ENCODE data around the gene NRP1. TPM values are rescaled to one million over a fixed set of nuclear protein-coding genes. Genes with fewer than 3 reads are reported as not detected.
"Not testable (repeated sequence)": the region's sequence is repeated elsewhere in the genome, so short reads cannot be mapped to it uniquely, and the experiment has no call there.

Gene NRP1
- total RNA-seq, 4 donors from 2014 or later, result 8.2 to 24.6 (median 18.7) TPM

DNA sequence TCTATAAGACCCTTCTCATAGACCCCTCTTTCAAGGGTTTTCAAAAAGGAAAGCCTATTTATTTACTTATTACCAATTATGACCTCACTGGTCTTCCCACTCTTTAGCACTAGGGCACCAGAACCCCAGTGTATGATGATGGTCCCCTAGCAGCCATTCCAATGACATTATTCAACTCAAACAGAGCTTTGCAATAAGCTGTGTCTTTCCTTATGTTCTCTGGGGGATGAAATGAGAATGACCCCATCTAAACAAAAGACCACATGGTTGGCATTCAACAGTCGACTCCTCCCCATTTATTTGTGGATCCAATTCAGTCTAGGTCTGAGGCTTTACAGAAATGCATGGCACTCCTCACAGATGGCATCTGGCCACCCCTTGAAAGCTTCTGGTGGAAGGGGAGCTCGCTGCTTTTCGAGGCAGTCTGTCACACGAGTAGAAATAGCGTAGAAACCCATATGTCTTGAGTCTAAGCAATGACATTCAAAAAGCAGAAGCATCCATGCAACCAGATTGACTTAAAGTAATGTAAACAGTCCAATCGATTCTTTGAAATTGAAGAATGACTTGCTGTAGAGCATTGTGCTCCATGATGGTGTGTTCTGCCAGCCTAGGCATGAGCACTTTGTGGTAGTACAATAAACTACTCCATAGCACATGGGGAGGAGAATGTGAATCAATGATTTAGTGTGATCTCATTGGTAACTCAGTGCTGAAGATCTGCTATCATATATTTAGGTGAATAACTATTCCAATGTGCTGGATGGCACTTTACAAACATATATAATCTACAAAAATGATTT, 29.8 kb downstream of the NRP1 start:
- TF ChIP-seq, protein P1, sequence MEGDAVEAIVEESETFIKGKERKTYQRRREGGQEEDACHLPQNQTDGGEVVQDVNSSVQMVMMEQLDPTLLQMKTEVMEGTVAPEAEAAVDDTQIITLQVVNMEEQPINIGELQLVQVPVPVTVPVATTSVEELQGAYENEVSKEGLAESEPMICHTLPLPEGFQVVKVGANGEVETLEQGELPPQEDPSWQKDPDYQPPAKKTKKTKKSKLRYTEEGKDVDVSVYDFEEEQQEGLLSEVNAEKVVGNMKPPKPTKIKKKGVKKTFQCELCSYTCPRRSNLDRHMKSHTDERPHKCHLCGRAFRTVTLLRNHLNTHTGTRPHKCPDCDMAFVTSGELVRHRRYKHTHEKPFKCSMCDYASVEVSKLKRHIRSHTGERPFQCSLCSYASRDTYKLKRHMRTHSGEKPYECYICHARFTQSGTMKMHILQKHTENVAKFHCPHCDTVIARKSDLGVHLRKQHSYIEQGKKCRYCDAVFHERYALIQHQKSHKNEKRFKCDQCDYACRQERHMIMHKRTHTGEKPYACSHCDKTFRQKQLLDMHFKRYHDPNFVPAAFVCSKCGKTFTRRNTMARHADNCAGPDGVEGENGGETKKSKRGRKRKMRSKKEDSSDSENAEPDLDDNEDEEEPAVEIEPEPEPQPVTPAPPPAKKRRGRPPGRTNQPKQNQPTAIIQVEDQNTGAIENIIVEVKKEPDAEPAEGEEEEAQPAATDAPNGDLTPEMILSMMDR (IDR thresholded peaks at IDR 0.05), result no peak
- no peak for TF ChIP-seq POLR2A (IDR thresholded peaks at IDR 0.05)
- no peak for DNase-seq (ENCODE audit: low spot score in 2 of 2)
- H3K4me3 ChIP-seq (ENCODE audit: low read depth, poor library complexity, severe bottlenecking), result no peak overlapping the region
- intact Hi-C loops (cut with DNase I; ENCODE audit: low total_unique reads), result no loop called here
- 77 to 90% methylated on average over 6 of the region's 6 CpGs for WGBS, 2 donors

DNA sequence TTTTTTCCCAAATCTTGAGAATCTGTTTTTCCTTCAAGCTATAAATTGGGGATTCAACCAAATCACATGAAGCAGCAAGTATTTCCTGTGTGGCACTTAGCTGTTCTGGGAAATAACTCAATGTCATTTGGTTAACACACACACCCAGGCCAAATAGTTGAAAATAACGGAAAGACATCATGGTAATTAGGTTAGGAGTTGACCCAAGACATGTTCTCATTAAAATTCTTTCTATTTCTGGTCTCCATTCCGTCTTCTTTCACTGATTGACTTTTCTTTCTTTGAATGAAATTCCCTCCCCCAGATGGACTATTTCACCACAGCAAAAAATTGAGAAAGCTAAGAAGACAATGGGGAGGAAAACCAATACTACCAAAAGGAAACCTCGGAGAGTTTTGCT, 30.5 kb downstream of the NRP1 start:
- WGBS, 2 donors, result 48 to 61% methylated on average over 3 of the region's 3 CpGs
- intact Hi-C loops (cut with DNase I; ENCODE audit: low total_unique reads), result no loop called here
- TF ChIP-seq, protein P1 (IDR thresholded peaks at IDR 0.05), result no peak
- TF ChIP-seq POLR2A (IDR thresholded peaks at IDR 0.05), result no peak
- no peak for DNase-seq (ENCODE audit: low spot score in 2 of 2)
- no peak overlapping the region for H3K4me3 ChIP-seq (ENCODE audit: low read depth, poor library complexity, severe bottlenecking)

DNA sequence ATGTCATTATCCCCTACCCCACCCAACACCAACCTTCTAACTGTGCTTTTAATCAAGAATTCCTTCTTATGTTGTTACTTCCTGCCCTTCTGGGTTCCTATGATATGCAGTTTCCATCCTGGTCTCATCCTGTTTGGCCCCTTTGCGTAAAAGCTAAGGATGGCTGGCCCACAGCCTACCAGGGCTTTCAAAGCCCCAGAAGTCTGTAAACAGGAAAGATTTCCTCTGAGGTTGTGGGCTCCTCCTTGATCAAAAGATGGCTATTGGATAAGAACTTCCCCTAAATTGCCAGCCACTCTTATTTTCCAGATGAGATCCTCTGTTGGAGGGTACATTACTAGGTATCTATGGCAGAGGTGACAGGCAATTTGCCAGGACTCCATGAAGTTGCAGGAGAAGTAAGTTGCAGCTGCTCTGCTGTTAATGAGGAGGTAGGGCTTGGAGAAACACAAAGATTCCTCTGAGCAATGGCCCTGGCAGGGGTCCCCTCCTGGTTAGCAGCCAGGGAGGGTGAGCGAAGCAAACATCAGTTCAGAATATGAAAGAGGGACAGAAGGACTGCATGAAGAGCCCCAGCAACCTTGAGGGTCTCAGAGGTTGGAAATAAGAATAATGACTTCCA, 32.1 kb downstream of the NRP1 start:
- DNase-seq (ENCODE audit: low spot score in 2 of 2), result no peak
- no peak overlapping the region for H3K4me3 ChIP-seq (ENCODE audit: low read depth, poor library complexity, severe bottlenecking)
- TF ChIP-seq, protein P1 (IDR thresholded peaks at IDR 0.05), result no peak
- intact Hi-C loops (cut with DNase I; ENCODE audit: low total_unique reads), result no loop called here
- WGBS, 2 donors, result 78 to 88% methylated on average over 2 of the region's 2 CpGs

DNA sequence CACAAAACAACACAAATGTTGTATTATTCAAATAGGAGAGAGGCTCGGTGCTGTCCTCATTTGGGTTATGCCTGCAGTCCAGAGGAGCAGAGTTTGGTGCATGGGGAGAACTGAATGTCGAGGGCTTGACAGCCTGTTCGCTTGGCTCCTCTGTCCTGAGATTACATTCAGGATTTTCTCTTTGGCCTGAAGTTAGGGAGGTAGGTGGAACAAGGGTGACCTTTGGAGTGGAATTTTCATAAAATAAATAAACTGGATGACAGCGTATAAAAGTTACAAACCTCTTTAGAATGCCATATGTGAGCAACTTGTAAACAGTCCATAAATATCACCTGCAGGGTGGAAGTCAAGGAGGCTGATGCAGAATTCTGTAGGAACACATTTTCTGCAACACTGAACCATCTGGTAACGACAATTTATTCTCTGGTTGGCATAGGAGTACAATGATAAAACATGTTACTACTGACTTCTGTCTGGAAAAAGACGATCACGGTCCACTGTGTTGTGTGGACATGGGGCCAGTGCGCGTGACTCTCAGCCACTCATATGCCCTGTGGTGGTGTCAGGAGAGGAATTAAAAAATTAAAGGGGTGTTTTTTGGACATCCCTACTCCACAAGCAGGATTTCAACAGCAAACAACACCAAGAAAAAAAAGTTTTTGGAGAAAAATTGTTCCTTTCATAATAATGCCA, 33.2 kb downstream of the NRP1 start:
- WGBS, 2 donors, result 90 to 93% methylated on average over 9 of the region's 9 CpGs
- no peak for TF ChIP-seq POLR2A (IDR thresholded peaks at IDR 0.05)
- TF ChIP-seq, protein P1 (IDR thresholded peaks at IDR 0.05), result no peak
- DNase-seq (ENCODE audit: low spot score in 2 of 2), result no peak
- no peak overlapping the region for H3K4me3 ChIP-seq (ENCODE audit: low read depth, poor library complexity, severe bottlenecking)
- intact Hi-C loops (cut with DNase I; ENCODE audit: low total_unique reads), result no loop called here

DNA sequence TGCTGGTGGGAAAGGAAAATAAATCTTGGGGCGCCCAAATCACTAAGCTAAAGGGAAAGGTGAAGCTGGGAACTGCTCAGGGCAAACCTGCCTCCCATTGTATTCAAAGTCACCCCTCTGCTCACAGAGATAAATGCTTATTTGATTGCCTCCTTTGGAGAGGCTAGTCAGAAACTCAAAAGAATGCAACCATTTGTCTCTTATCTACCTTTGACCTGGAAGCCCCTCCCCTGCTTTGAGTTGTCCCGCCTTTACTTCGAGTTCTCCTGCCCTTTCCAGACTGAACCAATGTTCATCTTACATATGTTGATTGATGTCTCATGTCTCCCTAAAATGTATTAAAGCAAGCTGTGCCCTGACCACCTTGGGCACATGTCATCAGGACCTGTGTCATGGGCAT, 33.9 kb downstream of the NRP1 start:
- H3K4me3 ChIP-seq (ENCODE audit: low read depth, poor library complexity, severe bottlenecking); intact Hi-C loops (cut with DNase I; ENCODE audit: low total_unique reads); DNase-seq (ENCODE audit: low spot score in 2 of 2): not testable (repeated sequence)
- 87 to 98% methylated on average over 3 of the region's 3 CpGs for WGBS, 2 donors

DNA sequence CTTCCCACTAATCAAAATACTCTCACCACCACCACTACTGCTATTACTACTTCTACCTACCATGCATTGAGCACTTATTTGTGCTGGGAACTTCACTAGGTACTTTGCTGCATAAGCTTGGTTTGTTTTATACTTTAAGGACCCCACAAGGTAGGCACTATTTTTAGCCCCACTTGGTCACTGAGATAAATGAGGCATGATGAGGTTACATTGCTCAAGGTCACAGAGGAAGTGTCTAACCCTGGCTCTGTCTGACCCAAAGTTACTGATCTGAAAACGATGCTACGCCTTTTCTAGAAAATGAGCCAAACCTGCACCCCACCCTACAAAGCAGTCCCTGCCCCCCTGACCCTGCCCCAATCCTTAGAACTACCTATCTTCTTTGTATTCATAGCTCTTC, 35.6 kb downstream of the NRP1 start:
- DNase-seq (ENCODE audit: low spot score in 2 of 2), result no peak
- intact Hi-C loops (cut with DNase I; ENCODE audit: low total_unique reads), result no loop called here
- TF ChIP-seq POLR2A (IDR thresholded peaks at IDR 0.05), result no peak
- TF ChIP-seq, protein P1 (IDR thresholded peaks at IDR 0.05), result no peak
- H3K4me3 ChIP-seq (ENCODE audit: low read depth, poor library complexity, severe bottlenecking), result no peak overlapping the region
- 80 to 85% methylated on average over 2 of the region's 2 CpGs for WGBS, 2 donors

Measured in lower leg skin (tissue), 4 donors.